H1 (cell line): Measurements from ENCODE around the gene PLCB1. TPM values are rescaled to one million over a fixed set of nuclear protein-coding genes. Genes with fewer than 3 reads are reported as not detected.

Experiments
- CTCF ChIA-PET: fragments of 300-600 bp; sonication (Branson Sonifier 250); formaldehyde crosslinking; loops from one replicate; lab custom pipeline; 2021; ENCODE audit not compliant: partially characterized antibody; lab: Charles Lee
- POLR2A ChIA-PET: fragments of 300-600 bp; sonication (Branson Sonifier 250); formaldehyde crosslinking; loops from one replicate; lab custom pipeline; 2021; ENCODE audit warnings: inconsistent platforms; ENCODE audit not compliant: partially characterized antibody; lab: Charles Lee
- DNase-seq, 2 experiments: peaks; one replicate each; pipeline versions ENCODE4 v3.0.0 to v3.0.0-alpha.2; 2010 to 2022; ENCODE audit warnings: low spot score in 2 of 2, low read depth in 1 of 2, mixed read lengths in 1 of 2
- FAIRE-seq: peaks from 2 replicates; lab custom pipeline; 2011; peaks lifted over from hg19 to GRCh38; lab: Jason Lieb, UNC
- H2AFZ ChIP-seq: 2 replicates; pipeline ENCODE4 v1.8.1; 2012; ENCODE audit warnings: low read length, inconsistent platforms
- H2AK5ac ChIP-seq: 2 replicates; pipeline ENCODE4 v1.6.1; 2013; ENCODE audit warnings: low read depth, low read length
- H2BK120ac ChIP-seq: replicated peaks from 2 replicates; pipeline ENCODE3; 2013; ENCODE audit warnings: low read depth, low read length, inconsistent platforms
- H2BK12ac ChIP-seq: 2 replicates; pipeline ENCODE4 v1.6.1; 2013; ENCODE audit warnings: low read depth, low read length
- H2BK15ac ChIP-seq: 2 replicates; pipeline ENCODE4 v1.6.1; 2013; ENCODE audit warnings: low read length
- H2BK20ac ChIP-seq: 2 replicates; pipeline ENCODE4 v1.6.1; 2013; ENCODE audit warnings: low read length
- H2BK5ac ChIP-seq: 2 replicates; pipeline ENCODE4 v1.6.1; 2013; ENCODE audit warnings: low read depth, low read length
- H3K14ac ChIP-seq: 2 replicates; pipeline ENCODE4 v1.6.1; 2013; ENCODE audit warnings: inconsistent platforms; ENCODE audit not compliant: insufficient read length
- H3K18ac ChIP-seq: 2 replicates; pipeline ENCODE4 v1.6.1; 2013; ENCODE audit warnings: low read length; ENCODE audit errors: extremely low read depth
- H3K23ac ChIP-seq: 2 replicates; pipeline ENCODE4 v1.6.1; 2013; ENCODE audit warnings: inconsistent platforms; ENCODE audit not compliant: insufficient read length
- H3K23me2 ChIP-seq: 2 replicates; pipeline ENCODE4 v1.6.1; 2013; ENCODE audit warnings: low read depth, low read length
- H3K27ac ChIP-seq: 2 replicates; pipeline ENCODE4 v1.6.1; 2011; ENCODE audit warnings: low read depth, low read length, inconsistent platforms
- H3K27me3 ChIP-seq, 4 experiments: replicated peaks in 1 of 4; 1 replicate in 1 of 4; 2 replicates in 3 of 4; pipeline versions ENCODE4 v1.6.1 to v1.8.1; 2011 to 2013; ENCODE audit warnings: low read length in 3 of 4, mild to moderate bottlenecking in 3 of 4, inconsistent platforms in 2 of 4, mixed read lengths in 2 of 4, moderate library complexity in 1 of 4; ENCODE audit not compliant: control insufficient read depth in 3 of 4, insufficient read depth in 3 of 4; ENCODE audit errors: extremely low read depth in 1 of 4
- H3K36me3 ChIP-seq, 4 experiments: 2 replicates each; pipeline versions ENCODE4 v1.6.1 to v1.8.1; 2011 to 2013; ENCODE audit warnings: mild to moderate bottlenecking in 4 of 4, low read length in 3 of 4, moderate library complexity in 2 of 4, control low read depth in 1 of 4, inconsistent platforms in 1 of 4; ENCODE audit not compliant: insufficient read depth in 4 of 4, control insufficient read depth in 2 of 4
- H3K4ac ChIP-seq: replicated peaks from 2 replicates; pipeline ENCODE3; 2013; ENCODE audit warnings: low read length, low read depth, mixed read lengths, inconsistent platforms; ENCODE audit not compliant: insufficient read length
- H3K4me1 ChIP-seq, 4 experiments: replicated peaks in 1 of 4; 1 replicate in 1 of 4; 2 replicates in 3 of 4; pipeline versions ENCODE4 v1.6.1 to v1.8.1; 2011 to 2013; ENCODE audit warnings: low read length in 3 of 4, inconsistent platforms in 2 of 4, mixed read lengths in 1 of 4; ENCODE audit not compliant: insufficient read depth in 4 of 4, control insufficient read depth in 3 of 4
- H3K4me2 ChIP-seq, 2 experiments: 2 replicates each; pipeline versions ENCODE4 v1.6.1 to v1.8.1; 2011 to 2013; ENCODE audit warnings: low read depth in 2 of 2, low read length in 2 of 2, control low read depth in 1 of 2, inconsistent platforms in 1 of 2, mild to moderate bottlenecking in 1 of 2; ENCODE audit not compliant: insufficient read depth in 1 of 2
- H3K4me3 ChIP-seq, 4 experiments: fragments of 200-600, 300-600 bp in 1 of 4; sonication (generic), shearing (Covaris generic), sonication (Bioruptor Twin) in 1 of 4; 2 replicates each; pipeline versions ENCODE4 v1.5.1 to v1.8.1; 2011 to 2016; ENCODE audit warnings: low read length in 4 of 4, low read depth in 3 of 4, control low read depth in 2 of 4, inconsistent platforms in 2 of 4, mild to moderate bottlenecking in 2 of 4, mixed read lengths in 1 of 4, moderate library complexity in 1 of 4; ENCODE audit not compliant: insufficient read depth in 2 of 4; ENCODE audit errors: extremely low read depth in 1 of 4
- H3K56ac ChIP-seq: replicated peaks from 2 replicates; pipeline ENCODE3; 2013; ENCODE audit warnings: low read depth, mild to moderate bottlenecking, mixed read lengths, low read length, inconsistent platforms; ENCODE audit not compliant: insufficient read length
- H3K79me1 ChIP-seq: 2 replicates; pipeline ENCODE4 v1.6.1; 2013; ENCODE audit warnings: low read depth, low read length, control low read depth
- H3K79me2 ChIP-seq, 2 experiments: 2 replicates each; pipeline versions ENCODE4 v1.6.1 to v1.8.1; 2012 to 2013; ENCODE audit warnings: low read length in 2 of 2, mild to moderate bottlenecking in 2 of 2, inconsistent platforms in 1 of 2; ENCODE audit not compliant: insufficient read depth in 2 of 2, control insufficient read depth in 1 of 2
- H3K9ac ChIP-seq, 4 experiments: replicated peaks in 1 of 4; 1 replicate in 1 of 4; 2 replicates in 3 of 4; pipeline versions ENCODE4 v1.6.1 to v1.8.1; 2011 to 2013; ENCODE audit warnings: low read depth in 3 of 4, low read length in 3 of 4, control low read depth in 2 of 4, mild to moderate bottlenecking in 2 of 4, moderate library complexity in 2 of 4, inconsistent platforms in 1 of 4; ENCODE audit errors: extremely low read depth in 1 of 4
- H3K9me3 ChIP-seq, 2 experiments: 2 replicates each; pipeline versions ENCODE4 v1.6.1 to v1.8.1; 2012 to 2013; ENCODE audit warnings: mild to moderate bottlenecking in 2 of 2, moderate library complexity in 2 of 2, control low read depth in 1 of 2, inconsistent platforms in 1 of 2, low read depth in 1 of 2, low read length in 1 of 2, mixed read lengths in 1 of 2; ENCODE audit not compliant: insufficient read depth in 2 of 2
- H4K20me1 ChIP-seq, 2 experiments: replicated peaks in 1 of 2; 2 replicates each; pipeline versions ENCODE3 to v1.8.1; 2011 to 2013; ENCODE audit warnings: inconsistent platforms in 2 of 2, low read length in 2 of 2, mild to moderate bottlenecking in 1 of 2; ENCODE audit not compliant: insufficient read depth in 2 of 2, control insufficient read depth in 1 of 2
- H4K5ac ChIP-seq: 2 replicates; pipeline ENCODE4 v1.6.1; 2013; ENCODE audit warnings: low read length, low read depth, mixed read lengths, inconsistent platforms; ENCODE audit not compliant: insufficient read length
- H4K8ac ChIP-seq: 2 replicates; pipeline ENCODE4 v1.8.0; 2013; ENCODE audit warnings: mild to moderate bottlenecking, moderate library complexity, low read length, inconsistent platforms; ENCODE audit not compliant: insufficient read depth; ENCODE audit errors: extremely low read depth
- H4K91ac ChIP-seq: replicated peaks from 2 replicates; pipeline ENCODE3; 2013; ENCODE audit warnings: low read length, mixed read lengths, inconsistent platforms; ENCODE audit not compliant: insufficient read length
- EGR1 ChIP-seq: IDR thresholded peaks from 2 replicates; pipeline ENCODE4 v1.6.1; 2011; ENCODE audit warnings: low read depth, low read length, borderline replicate concordance
- polyA plus RNA-seq, 7 experiments: library from polyadenylated mRNA; depleted of rRNA in 3 of 7; stranded (reverse) in 5 of 7; unstranded in 2 of 7; fragments of >200 nt in 5 of 7; fragments of 200-250 nt in 2 of 7; gene quantifications; 1 replicate in 5 of 7; 2 replicates in 1 of 7; 4 replicates in 1 of 7; pipeline versions ENCODE4 v1.2.1 to v1.2.3, GENCODE V29; 2011 to 2013; ENCODE audit warnings: missing spikeins in 2 of 7, mixed read lengths in 2 of 7
- total RNA-seq: library from RNA; stranded (reverse); fragmentation: NEBNext Ultra II Directional; extraction: Animal tissue kit (Norgen Biotek cat#: 25700); gene quantifications from 2 replicates; pipeline ENCODE4 v1.2.1, GENCODE V29; 2021

PLCB1 gene
- total and polyA plus RNA-seq, 2 of the 8 experiments (the other 6 are each of a cell fraction or from before 2014, with no cell fraction given): 2.6 to 9.1 TPM

DNA sequence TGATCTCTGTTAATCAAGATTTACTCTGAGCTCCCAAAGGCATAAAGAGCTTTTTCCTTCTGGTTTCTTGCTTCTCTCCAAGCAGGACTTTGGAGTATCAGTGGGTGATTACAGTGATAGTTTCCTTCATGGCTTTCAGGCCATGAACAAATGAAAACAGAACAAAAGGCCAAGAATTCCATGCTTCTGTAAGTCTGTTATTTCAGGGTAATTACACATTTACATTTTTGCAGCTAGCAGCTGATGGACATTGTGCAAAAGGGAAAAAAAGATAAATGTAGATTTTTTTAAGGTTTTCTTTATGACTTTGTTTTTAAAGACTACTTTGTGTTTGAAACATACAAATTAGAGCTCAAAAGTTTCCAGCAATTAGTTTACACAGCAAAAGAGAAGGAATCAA is 441.6 kb downstream of the PLCB1 start:
- POLR2A ChIA-PET: no interaction called here
- H3K56ac ChIP-seq: no peak overlapping the region
- DNase-seq (no peak), FAIRE-seq (no peak)
- TF ChIP-seq EGR1: no peak
- no peak overlapping the region for H2BK120ac ChIP-seq
- H3K4me2 ChIP-seq: no peak overlapping the region
- H2AFZ ChIP-seq: no peak overlapping the region
- no peaks in the 10 kb centered on the region for H3K23me2 ChIP-seq
- H4K20me1 ChIP-seq: no peaks in the 10 kb centered on the region
- no peak overlapping the region for H4K5ac ChIP-seq
- H3K4me3 ChIP-seq: no peak overlapping the region
- no peaks in the 10 kb centered on the region for H3K9me3 ChIP-seq
- no peaks in the 10 kb centered on the region for H3K4me1 ChIP-seq
- H2BK12ac ChIP-seq: no peak overlapping the region
- H3K36me3 ChIP-seq: no peaks in the 10 kb centered on the region
- H2AK5ac ChIP-seq: no peak overlapping the region
- no peak overlapping the region for H3K27ac ChIP-seq
- no peak overlapping the region for H3K14ac ChIP-seq
- H3K18ac ChIP-seq: no peak overlapping the region
- no peak overlapping the region for H4K8ac ChIP-seq
- CTCF ChIA-PET: interaction anchor here (1.8 kb wide), 1 partner anchor 8 kb away, joined by 5 read pairs; no protein-coding TSS in a partner anchor
- no peak overlapping the region for H3K4ac ChIP-seq
- H2BK15ac ChIP-seq: no peak overlapping the region
- H3K9ac ChIP-seq: no peak overlapping the region
- H2BK5ac ChIP-seq: no peak overlapping the region
- no peak overlapping the region for H3K23ac ChIP-seq
- no peak overlapping the region for H4K91ac ChIP-seq
- no peaks in the 10 kb centered on the region for H3K79me2 ChIP-seq
- H2BK20ac ChIP-seq: no peak overlapping the region
- H3K79me1 ChIP-seq: no peaks in the 10 kb centered on the region
- H3K27me3 ChIP-seq: no peaks in the 10 kb centered on the region
